IMR-90 (cell line): Measurements from ENCODE around the gene ATXN7L3. TPM values are rescaled to one million over a fixed set of nuclear protein-coding genes. Genes with fewer than 3 reads are reported as not detected.
A peak's percentile ranks its signal among the peaks of the same experiment; 100 is the strongest.

Experiments
- ATAC-seq: fragments of 200-7000 bp; cut with Tn5 transposase; 2 replicates; pipeline ENCODE4 v1.9.1; 2020; ENCODE audit warnings: low read depth, mild to moderate bottlenecking, moderate library complexity
- BruUV-seq: library from RNA; stranded (reverse); fragments of 400-500 nt; replicated peaks from 2 replicates; lab custom pipeline; 2021; lab: Mats Ljungman, UMichigan
- CTCF ChIA-PET: fragments of 300-600 bp; formaldehyde crosslinking; extraction: SDS; loops from one replicate; lab custom pipeline; 2021; ENCODE audit warnings: antibody characterized with exemption; lab: Yijun Ruan, JAX
- POLR2A ChIA-PET: fragments of 300-600 bp; sonication (Branson Sonifier 250); formaldehyde crosslinking; loops from one replicate; lab custom pipeline; 2022; ENCODE audit warnings: antibody characterized with exemption; ENCODE audit not compliant: unreplicated experiment; lab: Charles Lee
- DNase-seq: peaks from one replicate; pipeline ENCODE4 v3.0.0; 2013
- H2AFZ ChIP-seq: replicated peaks from 2 replicates; pipeline ENCODE3; 2013; ENCODE audit warnings: low read length, mild to moderate bottlenecking; ENCODE audit not compliant: poor library complexity
- H2AK5ac ChIP-seq: 2 replicates; pipeline ENCODE4 v1.6.1; 2013; ENCODE audit warnings: low read depth, low read length, inconsistent platforms
- H2AK9ac ChIP-seq: replicated peaks from 2 replicates; pipeline ENCODE3; 2013; ENCODE audit warnings: mild to moderate bottlenecking, low read depth, low read length, moderate library complexity; ENCODE audit not compliant: poor library complexity
- H2BK120ac ChIP-seq: 2 replicates; pipeline ENCODE4 v1.6.1; 2013; ENCODE audit warnings: low read depth, low read length, inconsistent platforms
- H2BK15ac ChIP-seq: 3 replicates; pipeline ENCODE4 v1.6.1; 2013; ENCODE audit warnings: low read depth, low read length, inconsistent platforms
- H2BK20ac ChIP-seq: 2 replicates; pipeline ENCODE4 v1.6.1; 2013; ENCODE audit warnings: low read depth, mild to moderate bottlenecking, inconsistent platforms, low read length, moderate library complexity
- H2BK5ac ChIP-seq: 2 replicates; pipeline ENCODE4 v1.6.1; 2013; ENCODE audit warnings: mild to moderate bottlenecking, low read depth, low read length, inconsistent platforms; ENCODE audit not compliant: poor library complexity, severe bottlenecking
- H3K14ac ChIP-seq: replicated peaks from 2 replicates; pipeline ENCODE4 v1.6.1; 2013; ENCODE audit warnings: low read depth, low read length, inconsistent platforms
- H3K18ac ChIP-seq: 2 replicates; pipeline ENCODE4 v1.6.1; 2013; ENCODE audit warnings: low read depth, low read length, control low read depth
- H3K23ac ChIP-seq: 2 replicates; pipeline ENCODE4 v1.6.1; 2013; ENCODE audit warnings: low read depth, low read length, inconsistent platforms
- H3K27ac ChIP-seq: 2 replicates; pipeline ENCODE4 v1.5.1; 2013; ENCODE audit warnings: mild to moderate bottlenecking, control low read depth, low read length; ENCODE audit not compliant: insufficient read depth
- H3K27me3 ChIP-seq: 2 replicates; pipeline ENCODE4 v1.6.1; 2013; ENCODE audit warnings: low read length; ENCODE audit not compliant: control insufficient read depth, insufficient read depth
- H3K36me3 ChIP-seq: 2 replicates; pipeline ENCODE4 v1.6.1; 2013; ENCODE audit warnings: low read length, mixed read lengths; ENCODE audit not compliant: control insufficient read depth, insufficient read depth
- H3K4ac ChIP-seq: 2 replicates; pipeline ENCODE4 v1.6.1; 2013; ENCODE audit warnings: low read depth, low read length, inconsistent platforms
- H3K4me1 ChIP-seq: 2 replicates; pipeline ENCODE4 v1.6.1; 2013; ENCODE audit warnings: low read length, mixed read lengths; ENCODE audit not compliant: control insufficient read depth, insufficient read depth
- H3K4me2 ChIP-seq: 2 replicates; pipeline ENCODE4 v1.6.1; 2013; ENCODE audit warnings: low read depth, mild to moderate bottlenecking, control low read depth, low read length, moderate library complexity
- H3K4me3 ChIP-seq: 2 replicates; pipeline ENCODE4 v1.5.1; 2013; ENCODE audit warnings: low read depth, mild to moderate bottlenecking, control low read depth, low read length, moderate library complexity; ENCODE audit not compliant: insufficient read depth
- H3K56ac ChIP-seq: 2 replicates; pipeline ENCODE4 v1.6.1; 2013; ENCODE audit warnings: low read length, inconsistent platforms; ENCODE audit not compliant: insufficient read depth; ENCODE audit errors: extremely low read depth
- H3K79me1 ChIP-seq, 2 experiments: 2 replicates each; pipeline ENCODE4 v1.6.1; 2013; ENCODE audit warnings: low read length in 2 of 2, inconsistent platforms in 1 of 2, low read depth in 1 of 2
- H3K9ac ChIP-seq: 2 replicates; pipeline ENCODE4 v1.6.1; 2013; ENCODE audit warnings: low read depth, low read length, control low read depth
- H3K9me1 ChIP-seq: 2 replicates; pipeline ENCODE4 v1.6.1; 2013; ENCODE audit warnings: low read length, inconsistent platforms; ENCODE audit not compliant: insufficient read depth
- H3K9me3 ChIP-seq: 2 replicates; pipeline ENCODE4 v1.6.1; 2013; ENCODE audit warnings: low read length; ENCODE audit not compliant: control insufficient read depth, insufficient read depth
- H4K20me1 ChIP-seq: 2 replicates; pipeline ENCODE4 v1.6.1; 2013; ENCODE audit warnings: low read length, inconsistent platforms; ENCODE audit not compliant: insufficient read depth
- H4K5ac ChIP-seq: 2 replicates; pipeline ENCODE4 v1.6.1; 2013; ENCODE audit warnings: mild to moderate bottlenecking, low read depth, low read length, control low read depth
- H4K8ac ChIP-seq, 2 experiments: 2 replicates each; pipeline ENCODE4 v1.6.1; 2013; ENCODE audit warnings: low read depth in 2 of 2, low read length in 2 of 2, control low read depth in 1 of 2, inconsistent platforms in 1 of 2
- H4K91ac ChIP-seq: 2 replicates; pipeline ENCODE4 v1.6.1; 2013; ENCODE audit warnings: low read depth, low read length, inconsistent platforms; ENCODE audit not compliant: insufficient read depth
- BHLHE40 ChIP-seq: fragments of 150-350 bp; IDR thresholded peaks from 2 replicates; pipeline ENCODE4 v1.6.1; 2016; ENCODE audit warnings: mild to moderate bottlenecking, low read depth, low read length
- FOS ChIP-seq: fragments of 150-350 bp; IDR thresholded peaks from 2 replicates; pipeline ENCODE4 v1.6.1; 2016; ENCODE audit warnings: low read depth, low read length
- MAFK ChIP-seq: IDR thresholded peaks from 2 replicates; pipeline ENCODE4 v1.6.1; 2012; ENCODE audit warnings: low read depth, low read length, improper control_type of control experiment
- MAZ ChIP-seq: IDR thresholded peaks from 2 replicates; pipeline ENCODE4 v1.6.1; 2012; ENCODE audit warnings: low read depth, mild to moderate bottlenecking, low read length, improper control_type of control experiment, moderate library complexity, borderline replicate concordance
- MXI1 ChIP-seq: IDR thresholded peaks from 2 replicates; pipeline ENCODE4 v1.6.1; 2012; ENCODE audit warnings: low read depth, mild to moderate bottlenecking, low read length, moderate library complexity, borderline replicate concordance
- NFE2L2 ChIP-seq: fragments of 150-350 bp; IDR thresholded peaks from 2 replicates; pipeline ENCODE4 v1.6.1; 2016; ENCODE audit warnings: low read depth, mild to moderate bottlenecking, low read length
- RAD21 ChIP-seq: IDR thresholded peaks from 2 replicates; pipeline ENCODE4 v1.6.1; 2012; ENCODE audit warnings: low read length, improper control_type of control experiment
- RCOR1 ChIP-seq: IDR thresholded peaks from 2 replicates; pipeline ENCODE4 v1.6.1; 2012; ENCODE audit warnings: mild to moderate bottlenecking, low read length, improper control_type of control experiment; ENCODE audit not compliant: insufficient replicate concordance
- SMC3 ChIP-seq: fragments of 150-350 bp; IDR thresholded peaks from 2 replicates; pipeline ENCODE4 v1.6.1; 2016; ENCODE audit warnings: low read depth, mild to moderate bottlenecking, antibody characterized with exemption, low read length, moderate library complexity
- USF2 ChIP-seq: fragments of 150-350 bp; IDR thresholded peaks from 2 replicates; pipeline ENCODE4 v1.6.1; 2017; ENCODE audit warnings: mild to moderate bottlenecking, antibody characterized with exemption, low read length, low read depth
- WGBS, 2 experiments: methylation state at CpG; one replicate each; pipeline versions ENCODE4 v1.1.5 to v1.1.7; 2013; ENCODE audit warnings: missing lambda C conversion rate in 2 of 2; ENCODE audit not compliant: insufficient read length in 1 of 2; ENCODE audit errors: extremely low coverage in 2 of 2; 5-methylcytosine and 5-hydroxymethylcytosine counted together
- dilution Hi-C: fragments of 300-500 bp; cut with HindIII; formaldehyde crosslinking; loops from one replicate; pipeline ENCODE4 v1.14.3; 2018; ENCODE audit warnings: low sequenced_read_pairs; ENCODE audit not compliant: unreplicated experiment
- in situ Hi-C: fragments of 300-500 bp; cut with MboI; formaldehyde crosslinking; loops from 3 replicates; pipeline ENCODE4 v1.14.3; 2019; ENCODE audit warnings: low sequenced_read_pairs, inconsistent platforms, mixed read lengths
- intact Hi-C: fragments of 100-400 bp; cut with micrococcal nuclease; formaldehyde crosslinking; loops from 2 replicates; pipeline ENCODE4 v1.10.0; 2022
- polyA plus RNA-seq, 3 experiments: library from polyadenylated mRNA; depleted of rRNA; stranded (reverse); fragments of >200 nt; gene quantifications; 2 replicates each; pipeline ENCODE4 v1.2.3, GENCODE V29; 2012; ENCODE audit warnings: low replicate concordance in 1 of 3
- total RNA-seq: library from RNA; depleted of rRNA; stranded (reverse); fragments of >200 nt; gene quantifications from 2 replicates; pipeline ENCODE4 v1.2.3, GENCODE V29; 2012
- TF ChIP-seq, protein P1 (sequence below): conservative IDR thresholded peaks from 2 replicates; pipeline ENCODE4 v1.5.1; 2012; ENCODE audit warnings: mild to moderate bottlenecking, low read depth, low read length, improper control_type of control experiment

The ATXN7L3 gene
- total and polyA plus RNA-seq, 2 of the 4 experiments (the other 2 are of a cell fraction) = 17.2 to 40.9 TPM

GRCh38 chr17:44219616-44220212, 20.0 kb upstream of the ATXN7L3 start, which contains the start of gene UBTF:
Gene UBTF (minus strand): TSS chr17:44219675. CDS start chr17:44218229, 1,446 bp downstream.
- Histone ChIP-seq H3K9me3 (no peaks in the 10 kb centered on the region), H3K23ac (peak within 1 kb of the TSS; percentile 64; the same call in 1 of the 2 replicates), H4K91ac (peak within 1 kb of the TSS; percentile 21), H3K4me2 (peak within 1 kb of the TSS; percentile 60), H2BK120ac (peak within 1 kb of the TSS; percentile 52), H4K5ac (no peak within 1 kb of the TSS), H2AK5ac (peak within 1 kb of the TSS; percentile 93), H3K4me3 (peak within 1 kb of the TSS; percentile 93), H3K27ac (peak within 1 kb of the TSS; percentile 92), H3K4ac (peak within 1 kb of the TSS; percentile 78), H2BK15ac (no peak within 1 kb of the TSS), H3K18ac (peak within 1 kb of the TSS; percentile 61; the same call in 1 of the 2 replicates), H2AK9ac (peak within 1 kb of the TSS; percentile 98), H3K14ac (peak within 1 kb of the TSS; percentile 68), H3K4me1 (peaks cover 15% of the 10 kb centered on the region), H2AFZ (peak within 1 kb of the TSS; percentile 87), H4K8ac (peak within 1 kb of the TSS in 1 of 2 experiments; percentile 49; a peak in 1 of 4 replicates), H3K36me3 (peaks cover 22% of the 10 kb centered on the region), H3K79me1 (peaks cover 32 to 59% of the 10 kb centered on the region in 2 experiments), H3K9ac (peak within 1 kb of the TSS; percentile 92), H3K56ac (peak within 1 kb of the TSS; percentile 69), H3K27me3 (no peaks in the 10 kb centered on the region), H2BK5ac (peak within 1 kb of the TSS; percentile 86), H4K20me1 (peaks cover 28% of the 10 kb centered on the region), H2BK20ac (no peak within 1 kb of the TSS), H3K9me1 (peaks cover 20% of the 10 kb centered on the region)
- BruUV-seq = no TSS peak
- dilution Hi-C loops (no loop called here), intact Hi-C loops (loop anchor here (1.0 to 10.0 kb wide), 4 partner anchors 88 to 418 kb away; partner anchors contain the start of genes GPATCH8 and RUNDC3A), in situ Hi-C loops (loop anchor here (5.0 to 25.0 kb wide), 3 partner anchors 108 to 418 kb away; partner anchors contain the start of gene GPATCH8)
- ChIA-PET POLR2A (interaction anchor here (0.7 kb wide), 1 partner anchor 133 kb away, joined by 3 read pairs; no protein-coding TSS in a partner anchor), CTCF (interaction anchor here (1.2 kb wide), 1 partner anchor 9 kb away, joined by 7 read pairs; no protein-coding TSS in a partner anchor)
- TF ChIP-seq MAZ = peak; percentile 16; the same call in 1 of the 2 replicates
- no peak for TF ChIP-seq SMC3
- TF ChIP-seq, protein P1, sequence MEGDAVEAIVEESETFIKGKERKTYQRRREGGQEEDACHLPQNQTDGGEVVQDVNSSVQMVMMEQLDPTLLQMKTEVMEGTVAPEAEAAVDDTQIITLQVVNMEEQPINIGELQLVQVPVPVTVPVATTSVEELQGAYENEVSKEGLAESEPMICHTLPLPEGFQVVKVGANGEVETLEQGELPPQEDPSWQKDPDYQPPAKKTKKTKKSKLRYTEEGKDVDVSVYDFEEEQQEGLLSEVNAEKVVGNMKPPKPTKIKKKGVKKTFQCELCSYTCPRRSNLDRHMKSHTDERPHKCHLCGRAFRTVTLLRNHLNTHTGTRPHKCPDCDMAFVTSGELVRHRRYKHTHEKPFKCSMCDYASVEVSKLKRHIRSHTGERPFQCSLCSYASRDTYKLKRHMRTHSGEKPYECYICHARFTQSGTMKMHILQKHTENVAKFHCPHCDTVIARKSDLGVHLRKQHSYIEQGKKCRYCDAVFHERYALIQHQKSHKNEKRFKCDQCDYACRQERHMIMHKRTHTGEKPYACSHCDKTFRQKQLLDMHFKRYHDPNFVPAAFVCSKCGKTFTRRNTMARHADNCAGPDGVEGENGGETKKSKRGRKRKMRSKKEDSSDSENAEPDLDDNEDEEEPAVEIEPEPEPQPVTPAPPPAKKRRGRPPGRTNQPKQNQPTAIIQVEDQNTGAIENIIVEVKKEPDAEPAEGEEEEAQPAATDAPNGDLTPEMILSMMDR = 0 out of 2 replicates have a peak, but pooled peaks have one; percentile 6
- TF ChIP-seq RAD21 = no peak
- TF ChIP-seq BHLHE40 = no peak
- no peak for TF ChIP-seq NFE2L2
- TF ChIP-seq USF2 = no peak
- no peak for TF ChIP-seq FOS
- no peak for TF ChIP-seq MXI1
- TF ChIP-seq RCOR1 = no peak
- no peak for TF ChIP-seq MAFK
- WGBS, 2 experiments = 0% methylated on average over 5 of the region's 76 CpGs; no CpG with 5 or more reads in 1 of the 2 experiments
- ATAC-seq = peak; percentile 8
- peak; percentile 45 for DNase-seq
